GM21515 (cell line): ENCODE data around the gene B3GALT6.

Experiments used
- ATAC-seq: cut with Tn5 transposase; IDR thresholded peaks from one replicate; pipeline ENCODE4 v1.9.1; 2021; ENCODE audit not compliant: unreplicated experiment

B3GALT6 gene

DNA sequence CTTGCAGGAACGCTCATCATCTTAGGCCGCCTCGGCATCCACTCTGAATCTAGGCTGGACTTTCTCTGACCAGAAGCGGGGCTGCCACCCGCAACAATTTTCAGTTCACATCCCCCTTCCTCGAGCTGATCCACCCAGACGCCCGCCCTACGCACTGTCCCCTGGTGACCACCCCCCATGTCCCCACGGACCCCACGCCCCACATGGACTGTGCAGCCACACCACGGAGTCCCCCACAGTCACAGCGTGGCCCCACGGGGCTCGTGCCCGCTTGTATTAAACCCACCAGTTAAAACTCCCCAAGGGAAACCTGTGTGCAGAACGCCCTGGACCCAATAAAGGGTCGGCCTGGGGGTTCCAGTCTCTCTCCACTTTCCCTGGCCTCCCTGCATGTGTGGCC is 27.5 kb downstream of the B3GALT6 start:
- no peak for ATAC-seq

DNA sequence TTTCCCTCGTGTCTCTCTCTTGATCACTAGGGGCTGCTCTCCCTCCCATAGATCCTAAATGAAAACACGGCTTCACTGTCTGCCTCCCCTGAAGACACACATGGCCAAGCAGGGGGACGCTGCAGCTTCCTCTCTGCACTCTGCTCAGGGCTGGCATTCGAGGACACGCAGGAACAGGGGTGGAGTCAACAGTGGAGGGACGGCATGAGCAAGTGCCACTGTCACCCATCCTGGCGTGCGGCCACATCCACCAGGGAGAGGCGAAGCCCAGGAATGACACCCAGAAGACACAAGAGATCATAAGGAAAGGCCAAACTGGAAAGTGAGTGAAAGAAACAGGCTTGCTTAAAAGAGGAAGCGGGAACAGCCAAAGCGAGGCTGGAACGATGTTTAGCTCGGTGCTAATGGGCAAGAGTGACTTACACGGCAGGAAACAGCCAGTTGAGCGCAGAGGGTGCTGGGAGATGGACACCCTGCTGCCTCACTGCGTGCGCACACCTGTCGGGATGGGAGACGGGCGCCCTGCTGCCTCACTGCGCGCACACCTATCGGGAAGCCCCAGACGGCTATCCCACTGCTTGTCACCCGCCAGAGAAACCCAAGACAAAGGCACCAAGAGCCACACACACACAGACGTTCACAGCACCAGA is 28.0 kb downstream of the B3GALT6 start:
- ATAC-seq: no peak

- ATAC-seq: no peak
Observed at GRCh38 chr1:1260843-1261560, 29.0 kb downstream of the B3GALT6 start.

DNA sequence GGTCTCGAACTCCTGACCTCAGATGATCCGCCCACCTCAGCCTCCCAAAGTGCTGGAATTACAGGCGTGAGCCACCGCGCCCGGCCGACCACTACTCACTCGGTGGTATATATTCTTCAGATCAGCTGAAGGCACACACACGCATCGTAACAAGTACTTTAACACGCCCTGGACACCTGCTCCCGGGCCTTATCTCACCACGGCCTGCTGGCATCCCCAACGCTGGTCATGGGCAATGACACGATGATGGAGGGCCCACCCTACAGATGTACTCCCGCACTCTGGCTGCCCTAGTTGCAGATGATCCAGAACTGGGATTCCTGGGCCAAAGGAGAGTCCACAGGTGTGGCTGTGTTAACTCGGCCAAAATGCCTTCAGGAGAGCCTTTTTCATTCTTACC is 30.0 kb downstream of the B3GALT6 start:
- ATAC-seq: no peak

DNA sequence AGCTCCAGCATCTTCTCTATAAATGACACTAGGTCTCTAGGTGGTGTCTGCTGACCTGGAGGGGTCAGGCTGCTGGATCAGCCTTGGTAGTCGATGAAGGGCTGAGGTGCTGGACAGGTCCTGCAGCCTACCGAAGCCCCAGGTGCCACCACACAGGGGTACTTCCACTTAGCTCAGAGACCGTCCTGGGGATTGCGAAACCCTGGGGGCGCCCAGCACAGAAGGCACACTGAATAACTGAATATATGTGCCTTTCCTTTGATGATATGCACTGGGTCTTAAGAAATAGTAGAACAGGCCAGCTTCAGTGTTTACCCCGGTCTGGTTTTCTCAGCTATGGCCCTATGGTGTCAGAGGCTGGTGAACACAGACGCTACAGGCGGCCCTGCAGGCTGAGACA is 30.7 kb downstream of the B3GALT6 start:
- no peak for ATAC-seq

DNA sequence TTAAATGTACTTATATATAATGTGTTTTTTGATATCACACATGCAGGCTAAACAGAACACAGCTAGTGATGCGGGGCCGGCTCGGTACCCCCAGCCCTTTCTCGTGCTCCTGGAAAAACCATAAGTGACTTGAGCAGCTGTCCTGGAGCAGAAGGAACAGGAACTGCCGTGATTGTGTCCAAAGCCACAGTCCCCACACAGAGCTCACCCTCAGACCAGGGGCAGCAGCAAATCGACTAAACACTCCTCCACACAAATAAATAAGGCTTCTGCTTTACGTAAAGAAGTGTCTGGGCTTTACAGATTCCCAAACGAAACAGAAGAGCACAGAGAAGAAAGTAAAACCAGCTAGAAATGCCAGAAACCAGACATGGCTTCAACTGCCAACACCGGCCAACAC is 32.0 kb downstream of the B3GALT6 start:
- ATAC-seq: no peak

GRCh38 chr1:1264868-1265272 is 32.8 kb downstream of the B3GALT6 start:
- ATAC-seq: no peak

GRCh38 chr1:1267488-1268283 is 35.6 kb downstream of the B3GALT6 start:
- ATAC-seq: no peak

GRCh38 chr1:1268284-1268682 is 36.2 kb downstream of the B3GALT6 start:
- no peak for ATAC-seq

DNA sequence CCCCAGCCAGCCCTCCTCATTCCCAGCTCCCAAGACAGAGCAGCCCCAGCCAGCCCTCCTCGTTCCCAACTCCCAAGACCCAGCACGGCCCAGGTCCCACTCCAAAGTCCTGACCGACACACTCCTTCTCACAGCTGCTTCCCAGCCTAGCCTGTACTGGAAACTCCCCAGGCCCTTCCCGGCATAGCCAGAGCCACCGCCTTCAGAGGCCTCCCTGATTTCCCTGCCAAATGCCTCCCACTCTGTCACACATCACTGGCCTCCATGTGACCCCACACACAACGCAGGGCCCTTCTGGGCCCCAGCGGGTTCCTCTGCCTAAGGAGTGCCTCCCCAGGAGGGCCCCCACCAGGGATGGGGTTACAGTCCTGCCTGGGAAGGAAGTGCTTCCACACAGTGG is 38.8 kb downstream of the B3GALT6 start:
- no peak for ATAC-seq

DNA sequence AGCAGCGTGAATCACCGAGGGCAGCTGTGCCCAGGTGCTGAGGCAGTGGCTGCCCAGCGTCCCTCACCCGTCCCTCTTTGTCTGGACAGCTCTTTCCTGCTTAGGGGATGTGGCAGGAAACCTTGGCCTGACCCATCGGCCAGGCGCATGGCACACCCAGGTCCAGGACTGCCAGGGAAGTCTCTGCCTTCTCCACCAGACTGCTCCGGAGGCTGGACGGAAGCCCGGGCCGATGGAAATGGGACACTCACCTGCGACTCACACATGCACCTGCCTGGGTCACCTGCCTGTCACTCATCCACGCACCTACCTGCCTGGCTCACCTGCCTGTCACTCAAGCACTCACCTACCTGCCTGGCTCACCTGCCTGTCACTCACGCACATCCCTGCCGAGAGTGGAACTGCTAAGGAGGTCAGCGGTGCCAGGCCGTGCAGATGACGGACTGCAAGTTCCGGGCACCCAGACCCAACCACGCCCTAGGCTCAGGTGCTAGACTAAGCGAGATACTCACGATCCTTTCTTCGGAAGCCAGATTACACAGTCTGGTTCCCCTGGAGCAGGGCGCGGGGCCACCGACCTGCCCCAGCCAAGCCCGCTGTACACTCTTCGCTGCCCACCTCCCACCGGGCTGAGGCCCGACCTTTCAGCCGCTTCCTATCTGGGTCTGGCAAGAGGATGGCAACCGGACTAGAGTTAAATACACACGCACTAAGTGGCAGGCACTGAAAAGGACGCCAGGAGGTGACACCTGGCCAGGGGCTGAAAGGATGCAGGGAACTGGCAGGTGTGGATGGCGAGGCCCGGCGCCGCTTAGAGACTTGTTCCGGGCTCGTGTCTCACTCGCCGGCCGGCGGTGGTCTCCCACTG is 40.5 kb downstream of the B3GALT6 start:
- ATAC-seq: peak; percentile 10

GRCh38 chr1:1273209-1273511 is 41.1 kb downstream of the B3GALT6 start:
- peak; percentile 18 for ATAC-seq

- ATAC-seq: peak; percentile 65
Observed at GRCh38 chr1:1273512-1274298, 41.7 kb downstream of the B3GALT6 start, which contains the start of gene UBE2J2. TSS of gene UBE2J2 (minus strand) at chr1:1273854. CDS start at chr1:1267992, 5,862 bp downstream.

DNA sequence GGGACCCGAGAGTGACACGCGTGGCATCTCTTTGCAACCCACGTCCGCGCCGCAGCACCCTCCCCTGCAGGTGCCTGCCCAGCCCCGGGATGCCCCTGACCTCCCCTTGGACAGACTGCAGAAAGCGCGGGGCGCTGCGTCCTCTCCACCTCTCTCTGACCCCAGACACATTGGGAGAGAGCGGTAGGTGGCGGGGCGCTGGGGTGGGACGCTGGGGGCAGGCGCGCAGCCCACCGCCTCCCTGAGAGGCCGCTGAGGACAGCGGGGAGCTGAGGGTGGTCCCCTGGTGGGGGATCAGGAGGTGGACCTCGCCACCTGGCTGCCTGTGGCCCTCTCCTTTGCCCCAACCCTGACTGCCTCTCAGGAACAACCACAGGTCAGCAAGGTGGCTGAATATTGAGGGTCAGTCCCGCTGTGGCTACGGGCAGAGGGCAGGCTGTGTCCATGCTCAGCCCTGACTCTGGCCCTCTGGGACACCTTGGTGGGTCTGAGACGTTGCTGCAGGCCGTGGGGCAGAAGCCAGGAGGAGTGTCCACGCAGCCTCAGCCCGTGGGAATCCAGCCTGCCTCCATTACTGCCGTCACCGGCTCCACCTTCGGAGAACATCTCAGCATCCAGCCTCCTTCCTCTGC is 42.4 kb downstream of the B3GALT6 start:
- ATAC-seq: no peak

GRCh38 chr1:1274931-1275431 is 42.9 kb downstream of the B3GALT6 start:
- no peak for ATAC-seq

DNA sequence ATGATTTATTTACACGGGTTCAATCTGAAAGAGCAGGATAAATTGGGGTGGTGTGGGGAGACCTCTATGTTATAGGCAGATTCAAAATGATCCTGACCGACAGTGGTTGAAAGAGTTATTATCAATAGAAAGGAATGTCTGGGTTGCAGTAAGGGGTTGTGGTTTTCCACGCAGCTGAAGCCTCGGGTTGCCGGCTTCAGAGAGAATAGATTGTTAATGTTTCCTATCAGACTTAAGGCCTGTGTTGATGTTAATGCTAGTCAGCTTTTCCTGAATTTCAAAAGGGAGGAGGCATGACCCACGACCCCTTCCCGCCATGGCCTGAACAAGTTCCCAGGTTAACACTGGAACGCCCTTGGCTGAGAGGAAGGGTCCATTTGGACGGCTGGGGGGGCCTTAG is 43.8 kb downstream of the B3GALT6 start:
- ATAC-seq: no peak

DNA sequence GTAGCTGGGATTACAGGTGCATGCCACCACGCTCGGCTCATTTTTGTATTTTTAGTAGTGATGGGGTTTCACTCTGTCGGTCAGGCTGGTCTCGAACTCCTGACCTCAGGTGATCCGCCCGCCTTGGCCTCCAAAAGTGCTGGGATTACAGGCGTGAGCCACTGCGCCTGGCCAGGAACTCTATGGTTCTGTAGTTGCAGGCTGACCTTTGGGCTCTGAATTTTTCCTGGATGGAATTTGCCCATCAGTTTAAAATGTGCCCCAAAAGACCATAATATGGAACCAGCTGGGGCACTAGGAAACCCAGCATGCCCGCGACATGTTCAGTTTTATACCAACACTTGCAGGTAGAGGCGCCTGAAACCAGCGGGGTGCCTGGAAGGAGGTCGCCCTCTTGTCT is 46.6 kb downstream of the B3GALT6 start:
- no peak for ATAC-seq

DNA sequence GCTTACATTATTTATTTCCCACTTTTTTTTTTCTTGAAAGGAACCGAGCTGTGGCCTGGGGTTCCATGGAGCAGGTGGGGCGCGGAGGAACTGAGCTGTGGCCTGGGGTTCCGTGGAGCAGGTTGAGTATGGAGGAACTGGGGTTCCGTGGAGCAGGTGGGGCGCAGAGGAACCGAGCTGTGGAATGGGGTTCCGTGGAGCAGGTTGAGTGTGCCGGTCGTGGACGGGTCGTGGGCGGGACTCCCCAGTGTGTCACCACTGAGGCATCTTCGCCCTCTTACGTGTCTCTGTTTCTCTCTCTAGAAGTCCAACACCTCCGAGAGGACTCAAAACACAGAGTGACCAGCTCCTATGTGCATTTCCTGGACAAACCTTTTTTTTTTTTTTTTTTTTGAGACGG is 47.0 kb downstream of the B3GALT6 start:
- ATAC-seq: no peak

GRCh38 chr1:1280782-1281481 is 48.9 kb downstream of the B3GALT6 start:
- no peak for ATAC-seq
